VCaP (cell line): ENCODE results near the gene TMEM184B.

Experiments
- H3K27ac ChIP-seq: fragments of 450-650 bp; 2 replicates; pipeline ENCODE4 v1.5.1; 2017
- TF ChIP-seq, protein P1 (sequence below): fragments of 450-650 bp; conservative IDR thresholded peaks from 2 replicates; pipeline ENCODE4 v1.5.1; 2017; ENCODE audit warnings: mild to moderate bottlenecking, moderate library complexity

The TMEM184B gene

DNA sequence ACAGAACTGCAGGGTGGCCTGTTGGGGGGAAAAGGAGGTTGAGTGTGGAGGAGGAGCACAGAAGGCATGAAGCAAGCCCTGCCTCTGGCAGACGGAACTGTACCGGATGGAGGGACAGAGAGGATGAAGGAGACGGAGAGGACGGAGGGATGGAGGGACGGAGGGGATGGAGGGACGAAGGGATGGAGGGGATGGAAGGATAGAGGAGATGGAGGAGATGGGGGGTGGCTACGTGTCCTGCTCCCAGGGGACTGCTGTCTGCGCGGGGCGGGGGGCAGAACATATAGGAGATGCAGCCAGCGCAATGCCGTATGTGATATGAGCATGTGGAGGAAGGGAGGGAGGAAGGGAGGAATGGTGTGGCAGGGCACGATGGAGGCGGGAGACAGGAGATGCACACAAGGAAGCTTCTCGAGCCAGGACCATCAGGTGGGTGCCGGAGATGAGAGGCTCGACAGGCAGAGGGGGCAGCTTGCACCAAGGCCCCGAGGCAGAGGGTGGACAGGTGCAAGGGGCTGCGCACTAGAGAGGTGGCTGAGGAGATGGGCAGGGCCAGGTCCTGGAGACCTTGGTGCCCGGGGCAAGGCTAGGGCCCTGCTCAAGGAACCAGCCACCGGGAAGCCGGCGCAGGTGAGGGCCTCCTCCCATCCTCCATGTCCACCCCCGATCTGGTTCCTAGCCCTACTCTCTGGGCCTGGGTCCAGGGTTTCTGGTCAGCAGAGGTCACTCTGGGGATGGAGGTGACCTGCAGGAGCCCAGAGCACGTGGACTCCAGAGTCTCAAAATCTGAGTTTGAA is 45.8 kb downstream of the TMEM184B start:
- no peak overlapping the region for H3K27ac ChIP-seq
- TF ChIP-seq, protein P1, sequence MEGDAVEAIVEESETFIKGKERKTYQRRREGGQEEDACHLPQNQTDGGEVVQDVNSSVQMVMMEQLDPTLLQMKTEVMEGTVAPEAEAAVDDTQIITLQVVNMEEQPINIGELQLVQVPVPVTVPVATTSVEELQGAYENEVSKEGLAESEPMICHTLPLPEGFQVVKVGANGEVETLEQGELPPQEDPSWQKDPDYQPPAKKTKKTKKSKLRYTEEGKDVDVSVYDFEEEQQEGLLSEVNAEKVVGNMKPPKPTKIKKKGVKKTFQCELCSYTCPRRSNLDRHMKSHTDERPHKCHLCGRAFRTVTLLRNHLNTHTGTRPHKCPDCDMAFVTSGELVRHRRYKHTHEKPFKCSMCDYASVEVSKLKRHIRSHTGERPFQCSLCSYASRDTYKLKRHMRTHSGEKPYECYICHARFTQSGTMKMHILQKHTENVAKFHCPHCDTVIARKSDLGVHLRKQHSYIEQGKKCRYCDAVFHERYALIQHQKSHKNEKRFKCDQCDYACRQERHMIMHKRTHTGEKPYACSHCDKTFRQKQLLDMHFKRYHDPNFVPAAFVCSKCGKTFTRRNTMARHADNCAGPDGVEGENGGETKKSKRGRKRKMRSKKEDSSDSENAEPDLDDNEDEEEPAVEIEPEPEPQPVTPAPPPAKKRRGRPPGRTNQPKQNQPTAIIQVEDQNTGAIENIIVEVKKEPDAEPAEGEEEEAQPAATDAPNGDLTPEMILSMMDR, result no peak

- no peak overlapping the region for H3K27ac ChIP-seq
- TF ChIP-seq, protein P1, result peak; percentile 17; the same call in 1 of the 2 replicates
Measured at GRCh38 chr22:38223289-38223960, 49.4 kb downstream of the TMEM184B start.

DNA sequence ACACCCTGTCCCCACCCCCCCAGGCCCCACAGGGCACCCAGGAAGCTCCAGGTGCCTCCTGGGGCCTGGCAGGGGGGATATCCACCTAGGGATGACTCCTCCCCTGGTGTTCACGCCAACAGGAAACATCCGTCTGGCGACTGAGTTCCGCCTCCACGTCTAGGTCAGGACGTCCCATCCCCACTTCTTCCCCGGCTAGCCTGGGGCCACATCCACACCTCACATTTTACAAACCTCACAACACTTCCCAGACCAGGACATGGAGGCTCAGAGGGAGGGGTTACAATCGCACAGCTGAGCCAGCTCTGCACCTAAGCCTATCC is 50.1 kb downstream of the TMEM184B start:
- TF ChIP-seq, protein P1, result no peak
- no peak overlapping the region for H3K27ac ChIP-seq

GRCh38 chr22:38221908-38222796 is 50.7 kb downstream of the TMEM184B start:
- TF ChIP-seq, protein P1, result no peak
- no peak overlapping the region for H3K27ac ChIP-seq

DNA sequence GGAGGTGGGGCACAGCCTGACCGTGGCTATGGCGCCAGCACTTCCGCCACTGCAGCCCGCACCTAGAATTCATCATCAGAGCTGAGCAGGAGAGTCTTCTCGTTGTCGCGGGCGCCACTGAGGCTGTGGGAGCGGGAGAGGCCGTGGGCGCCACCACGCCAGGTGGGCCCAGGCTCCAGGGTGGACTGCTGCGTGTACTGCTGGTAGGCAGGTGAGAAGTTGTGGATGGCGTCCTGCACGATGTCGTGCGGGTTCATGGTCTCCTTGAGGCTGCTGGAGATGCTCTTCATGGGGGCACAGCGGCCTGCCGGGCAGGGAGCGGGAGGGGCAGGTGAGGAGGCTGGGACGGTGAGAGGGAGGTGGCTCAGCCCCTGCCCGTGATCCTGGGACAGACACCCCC is 51.4 kb downstream of the TMEM184B start:
- H3K27ac ChIP-seq, result no peak overlapping the region
- TF ChIP-seq, protein P1, result no peak

DNA sequence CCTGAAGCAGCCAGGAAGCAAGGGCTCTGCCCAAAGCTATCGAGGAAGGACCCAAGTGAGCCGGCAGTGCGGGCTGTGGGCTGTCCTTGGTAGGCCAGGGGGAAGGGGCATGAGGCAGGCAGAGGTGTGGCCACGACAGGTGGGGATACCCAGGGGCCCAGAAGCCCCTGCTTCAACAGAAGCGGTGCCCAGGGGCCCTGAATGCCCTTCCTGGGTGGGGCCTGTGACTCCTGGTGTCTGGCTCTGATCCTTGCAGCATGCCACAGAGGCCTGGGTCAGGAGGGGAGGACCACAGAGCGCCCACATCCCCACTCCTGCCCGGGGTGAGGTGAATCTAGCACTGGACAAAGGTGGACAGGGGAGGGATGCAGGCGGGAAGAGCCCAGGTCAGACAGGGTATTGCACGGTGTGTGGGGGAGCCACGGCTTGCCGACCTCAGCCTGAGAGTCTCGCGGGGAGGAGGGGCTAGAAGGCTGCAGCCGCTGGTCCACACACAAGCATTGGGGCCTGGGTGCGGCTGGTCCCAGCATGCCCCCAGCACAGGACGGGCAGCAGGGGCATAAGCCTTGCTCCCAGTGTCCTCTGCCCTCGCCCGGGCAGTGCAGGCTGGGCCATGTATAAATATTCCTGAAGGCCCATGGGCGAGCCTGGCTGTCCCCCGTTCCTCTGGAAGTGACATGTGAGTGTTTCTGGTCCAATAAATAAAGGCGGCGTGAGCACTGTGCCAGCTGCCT is 52.0 kb downstream of the TMEM184B start:
- no peak overlapping the region for H3K27ac ChIP-seq
- TF ChIP-seq, protein P1, result no peak
